ENCODE data around the gene PLG. TPM values are rescaled to one million over a fixed set of nuclear protein-coding genes. Genes with fewer than 3 reads are reported as not detected.
"Not testable (repeated sequence)": the region's sequence is repeated elsewhere in the genome, so short reads cannot be mapped to it uniquely, and the experiment has no call there.

Gene PLG
- total RNA-seq, 2 donors from 2014 or later: not detected

- no peak for DNase-seq
- H3K9me3 ChIP-seq: no peaks in the 10 kb centered on the region
- intact Hi-C loops (cut with DNase I): no loop called here
- 59 to 64% methylated on average over 6 of the region's 6 CpGs for WGBS, 2 donors
- H3K4me3 ChIP-seq: no peak overlapping the region
- no peak overlapping the region for H3K27ac ChIP-seq
- no peak for TF ChIP-seq POLR2A (IDR thresholded peaks at IDR 0.05)
- TF ChIP-seq CTCF (IDR thresholded peaks at IDR 0.05): no peak
- no peaks in the 10 kb centered on the region for H3K27me3 ChIP-seq
- H3K4me1 ChIP-seq: no peaks in the 10 kb centered on the region
- ATAC-seq: no peak
- no peaks in the 10 kb centered on the region for H3K36me3 ChIP-seq (replicated peaks in 1 of 2; ENCODE audit: insufficient read depth in 1 of 2, low read depth in 2 of 2)
Observed at GRCh38 chr6:160775792-160776580, 73.9 kb downstream of the PLG start.

- ATAC-seq; H3K4me3 ChIP-seq; H3K27ac ChIP-seq; H3K4me1 ChIP-seq; H3K9me3 ChIP-seq; DNase-seq; H3K27me3 ChIP-seq; intact Hi-C loops (cut with DNase I); H3K36me3 ChIP-seq (replicated peaks in 1 of 2; ENCODE audit: insufficient read depth in 1 of 2, low read depth in 2 of 2): not testable (repeated sequence)
- WGBS, 2 donors: 90 to 97% methylated on average over 6 of the region's 6 CpGs
Observed at GRCh38 chr6:160779095-160779494, 77.1 kb downstream of the PLG start.

GRCh38 chr6:160780656-160781055, 78.6 kb downstream of the PLG start:
- ATAC-seq; H3K36me3 ChIP-seq (replicated peaks in 1 of 2; ENCODE audit: insufficient read depth in 1 of 2, low read depth in 2 of 2); H3K4me1 ChIP-seq; H3K27me3 ChIP-seq; H3K4me3 ChIP-seq; intact Hi-C loops (cut with DNase I); H3K27ac ChIP-seq; H3K9me3 ChIP-seq; DNase-seq: not testable (repeated sequence)
- WGBS, 2 donors: 93 to 98% methylated on average over 3 of the region's 3 CpGs

GRCh38 chr6:160781298-160781697, 79.3 kb downstream of the PLG start:
- H3K27ac ChIP-seq: no peak overlapping the region
- no peaks in the 10 kb centered on the region for H3K9me3 ChIP-seq
- no peaks in the 10 kb centered on the region for H3K4me1 ChIP-seq
- WGBS, 2 donors: 59 to 62% methylated on average over 4 of the region's 4 CpGs
- H3K4me3 ChIP-seq: no peak overlapping the region
- H3K36me3 ChIP-seq (replicated peaks in 1 of 2; ENCODE audit: insufficient read depth in 1 of 2, low read depth in 2 of 2): no peaks in the 10 kb centered on the region
- intact Hi-C loops (cut with DNase I): no loop called here
- DNase-seq (no peak), ATAC-seq (no peak)
- H3K27me3 ChIP-seq: no peaks in the 10 kb centered on the region
- TF ChIP-seq CTCF (IDR thresholded peaks at IDR 0.05): no peak
- no peak for TF ChIP-seq POLR2A (IDR thresholded peaks at IDR 0.05)

- Histone ChIP-seq H3K4me3 (no peak overlapping the region), H3K36me3 (replicated peaks in 1 of 2; ENCODE audit: insufficient read depth in 1 of 2, low read depth in 2 of 2) (no peaks in the 10 kb centered on the region), H3K27ac (no peak overlapping the region), H3K9me3 (no peaks in the 10 kb centered on the region), H3K27me3 (no peaks in the 10 kb centered on the region), H3K4me1 (no peaks in the 10 kb centered on the region)
- WGBS, 2 donors: 46 to 59% methylated on average over 1 of the region's 1 CpG
- DNase-seq: no peak
- intact Hi-C loops (cut with DNase I): no loop called here
- TF ChIP-seq POLR2A (IDR thresholded peaks at IDR 0.05) (no peak), CTCF (IDR thresholded peaks at IDR 0.05) (no peak)
- ATAC-seq: no peak
Observed at GRCh38 chr6:160782228-160782627, 80.2 kb downstream of the PLG start.

GRCh38 chr6:160783741-160784140, 81.7 kb downstream of the PLG start:
- Histone ChIP-seq H3K36me3 (replicated peaks in 1 of 2; ENCODE audit: insufficient read depth in 1 of 2, low read depth in 2 of 2) (no peaks in the 10 kb centered on the region), H3K27ac (no peak overlapping the region), H3K4me3 (no peak overlapping the region), H3K27me3 (no peaks in the 10 kb centered on the region), H3K4me1 (no peaks in the 10 kb centered on the region), H3K9me3 (no peaks in the 10 kb centered on the region)
- ATAC-seq (no peak), DNase-seq (no peak)
- no peak for TF ChIP-seq CTCF (IDR thresholded peaks at IDR 0.05)
- no peak for TF ChIP-seq POLR2A (IDR thresholded peaks at IDR 0.05)
- WGBS, 2 donors: 58 to 68% methylated on average over 7 of the region's 7 CpGs
- intact Hi-C loops (cut with DNase I): no loop called here

- H3K27ac ChIP-seq; H3K4me3 ChIP-seq; DNase-seq; H3K36me3 ChIP-seq (replicated peaks in 1 of 2; ENCODE audit: insufficient read depth in 1 of 2, low read depth in 2 of 2); ATAC-seq; H3K4me1 ChIP-seq; H3K9me3 ChIP-seq; H3K27me3 ChIP-seq; intact Hi-C loops (cut with DNase I): not testable (repeated sequence)
- WGBS, 2 donors: 54 to 60% methylated on average over 3 of the region's 3 CpGs
Observed at GRCh38 chr6:160788126-160788525, 86.1 kb downstream of the PLG start.
